Stimulated activated naive B cell treated with anti-CD40 and anti-IgM and Interleukin-4, amounts not matched to agents 10 μg/mL and 1 μg/mL and 100 μg/mL, for 72 hours (primary cell): Measurements from ENCODE around the gene UPK3B.
"Not testable (repeated sequence)": the region's sequence is repeated elsewhere in the genome, so short reads cannot be mapped to it uniquely, and the experiment has no call there.

Experiments
- ATAC-seq, 2 donors: fragments of 150-1000 bp; cut with Tn5 transposase; replicated peaks; 2 replicates each; pipeline ENCODE4 v1.10.0; 2021; ENCODE audit warnings: moderate library complexity in 1 of 2
- DNase-seq: peaks from one replicate; pipeline ENCODE4 v3.0.0; 2021
- H3K27ac Mint-ChIP-seq: one replicate; pipeline ENCODE4 v1.8.0; 2022; ENCODE audit warnings: mild to moderate bottlenecking, mixed read lengths
- H3K27me3 Mint-ChIP-seq, 2 donors: one replicate each; pipeline ENCODE4 v1.8.0; 2022; ENCODE audit warnings: mixed read lengths in 2 of 2
- H3K36me3 Mint-ChIP-seq, 2 donors: one replicate each; pipeline ENCODE4 v1.8.0; 2022; ENCODE audit warnings: mixed read lengths in 2 of 2, mild to moderate bottlenecking in 1 of 2
- H3K4me1 Mint-ChIP-seq, 2 donors: one replicate each; pipeline ENCODE4 v1.8.0; 2022; ENCODE audit warnings: mixed read lengths in 2 of 2, mild to moderate bottlenecking in 1 of 2
- H3K4me3 Mint-ChIP-seq, 2 donors: one replicate each; pipeline ENCODE4 v1.8.0; 2022; ENCODE audit warnings: mild to moderate bottlenecking in 2 of 2, mixed read lengths in 2 of 2, moderate library complexity in 1 of 2
- H3K9me3 Mint-ChIP-seq, 2 donors: one replicate each; pipeline ENCODE4 v1.8.0; 2022; ENCODE audit warnings: mixed read lengths in 2 of 2, mild to moderate bottlenecking in 1 of 2

Gene UPK3B

GRCh38 chr7:76502224-76502623, 8.1 kb upstream of the UPK3B start:
- H3K27ac Mint-ChIP-seq, DNase-seq: not testable (repeated sequence)

GRCh38 chr7:76502836-76503235, 7.5 kb upstream of the UPK3B start:
- not testable (repeated sequence) for H3K27me3 Mint-ChIP-seq, ATAC-seq, H3K4me3 Mint-ChIP-seq, H3K27ac Mint-ChIP-seq, H3K9me3 Mint-ChIP-seq, H3K4me1 Mint-ChIP-seq, DNase-seq
- H3K36me3 Mint-ChIP-seq = peaks cover 17 to 36% of the 10 kb centered on the region in 2 donors

More at GRCh38 chr7:76502224-76502623, 8.1 kb upstream of the UPK3B start:
- H3K36me3 Mint-ChIP-seq = peaks cover 14 to 34% of the 10 kb centered on the region in 2 donors
- not testable (repeated sequence) for H3K4me1 Mint-ChIP-seq, H3K9me3 Mint-ChIP-seq, H3K27me3 Mint-ChIP-seq, H3K4me3 Mint-ChIP-seq, ATAC-seq

GRCh38 chr7:76503244-76503643, 7.1 kb upstream of the UPK3B start:
- not testable (repeated sequence) for H3K4me1 Mint-ChIP-seq, H3K9me3 Mint-ChIP-seq, ATAC-seq, DNase-seq, H3K27me3 Mint-ChIP-seq, H3K27ac Mint-ChIP-seq, H3K4me3 Mint-ChIP-seq
- H3K36me3 Mint-ChIP-seq = peaks cover 20 to 39% of the 10 kb centered on the region in 2 donors

- not testable (repeated sequence) for H3K9me3 Mint-ChIP-seq, H3K27me3 Mint-ChIP-seq, H3K4me1 Mint-ChIP-seq, H3K4me3 Mint-ChIP-seq, ATAC-seq, DNase-seq
- H3K36me3 Mint-ChIP-seq = peaks cover 20 to 39% of the 10 kb centered on the region in 2 donors
- peak overlapping the region; percentile 37 for H3K27ac Mint-ChIP-seq
These were observed 5.8 kb upstream of the UPK3B start for GRCh38 chr7:76504351-76505167.

GRCh38 chr7:76505168-76506080, 4.9 kb upstream of the UPK3B start:
- ATAC-seq (no peak), DNase-seq (no peak)
- no peaks in the 10 kb centered on the region for H3K27me3 Mint-ChIP-seq
- H3K27ac Mint-ChIP-seq = peak overlapping the region; percentile 20
- peaks cover 20 to 39% of the 10 kb centered on the region in 2 donors for H3K36me3 Mint-ChIP-seq
- peaks cover 2 to 4% of the 10 kb centered on the region in 2 donors for H3K9me3 Mint-ChIP-seq
- H3K4me1 Mint-ChIP-seq = peaks cover 0 to 3% of the 10 kb centered on the region in 2 donors
- no peak overlapping the region for H3K4me3 Mint-ChIP-seq

- Mint-ChIP-seq H3K27ac (peak overlapping the region; percentile 20), H3K36me3 (peaks cover 20 to 37% of the 10 kb centered on the region in 2 donors), H3K4me1 (peaks cover 0 to 3% of the 10 kb centered on the region in 2 donors), H3K27me3 (no peaks in the 10 kb centered on the region), H3K4me3 (no peak overlapping the region), H3K9me3 (peaks cover 2 to 4% of the 10 kb centered on the region in 2 donors)
- no peak for ATAC-seq
- DNase-seq = no peak
These were observed 4.3 kb upstream of the UPK3B start for GRCh38 chr7:76506081-76506440.

GRCh38 chr7:76506643-76507042, 3.7 kb upstream of the UPK3B start:
- H3K4me1 Mint-ChIP-seq, H3K27me3 Mint-ChIP-seq, H3K9me3 Mint-ChIP-seq, ATAC-seq, DNase-seq, H3K27ac Mint-ChIP-seq, H3K4me3 Mint-ChIP-seq: not testable (repeated sequence)
- H3K36me3 Mint-ChIP-seq = peaks cover 20 to 31% of the 10 kb centered on the region in 2 donors

GRCh38 chr7:76507723-76508406, 2.5 kb upstream of the UPK3B start:
- ATAC-seq (peak; percentile 39 to 56), DNase-seq (no peak)

GRCh38 chr7:76511200-76511910, 1.0 kb downstream of the UPK3B start:
- not testable (repeated sequence) for ATAC-seq, H3K27me3 Mint-ChIP-seq, H3K4me3 Mint-ChIP-seq, H3K27ac Mint-ChIP-seq, H3K4me1 Mint-ChIP-seq, H3K9me3 Mint-ChIP-seq, DNase-seq
- peaks cover 8 to 12% of the 10 kb centered on the region in 2 donors for H3K36me3 Mint-ChIP-seq

More at GRCh38 chr7:76507723-76508406, 2.5 kb upstream of the UPK3B start:
- Mint-ChIP-seq H3K27me3 (no peaks in the 10 kb centered on the region), H3K27ac (no peak overlapping the region), H3K36me3 (peaks cover 17 to 25% of the 10 kb centered on the region in 2 donors), H3K9me3 (peaks cover 2 to 4% of the 10 kb centered on the region in 2 donors), H3K4me3 (no peak overlapping the region), H3K4me1 (peaks cover 0 to 3% of the 10 kb centered on the region in 2 donors)

GRCh38 chr7:76511911-76512885, 1.8 kb downstream of the UPK3B start:
- ATAC-seq, H3K4me1 Mint-ChIP-seq, H3K36me3 Mint-ChIP-seq, H3K4me3 Mint-ChIP-seq, H3K27ac Mint-ChIP-seq, H3K27me3 Mint-ChIP-seq, DNase-seq, H3K9me3 Mint-ChIP-seq: not testable (repeated sequence)

GRCh38 chr7:76512941-76513816, 2.8 kb downstream of the UPK3B start:
- no peaks in the 10 kb centered on the region for H3K9me3 Mint-ChIP-seq

More at GRCh38 chr7:76512941-76513816, 2.8 kb downstream of the UPK3B start:
- no peaks in the 10 kb centered on the region for H3K4me1 Mint-ChIP-seq
- no peak overlapping the region for H3K4me3 Mint-ChIP-seq
- no peak overlapping the region for H3K27ac Mint-ChIP-seq
- peaks cover 0 to 9% of the 10 kb centered on the region in 2 donors for H3K27me3 Mint-ChIP-seq
- no peaks in the 10 kb centered on the region for H3K36me3 Mint-ChIP-seq
- peak; percentile 29 to 38 for ATAC-seq
- no peak for DNase-seq
